ENCODE results near the gene TP53I11. TPM values are rescaled to one million over a fixed set of nuclear protein-coding genes. Genes with fewer than 3 reads are reported as not detected.

Gene TP53I11
- polyA plus RNA-seq, 12 donors: 33.0 to 150 (median 42.2) TPM; not detected in 1

- DNase-seq: no peak
Measured at GRCh38 chr11:44916801-44917385, 33.8 kb downstream of the TP53I11 start.

- no peak for DNase-seq
Measured at GRCh38 chr11:44916331-44916730, 34.4 kb downstream of the TP53I11 start.

GRCh38 chr11:44915621-44916020 is 35.1 kb downstream of the TP53I11 start:
- DNase-seq: no peak

- no peak for DNase-seq
Measured at GRCh38 chr11:44915004-44915403, 35.7 kb downstream of the TP53I11 start.

- DNase-seq: no peak
Measured at GRCh38 chr11:44914105-44914504, 36.6 kb downstream of the TP53I11 start.

- DNase-seq: no peak
Measured at GRCh38 chr11:44913502-44913901, 37.2 kb downstream of the TP53I11 start.

GRCh38 chr11:44912270-44912987 is 38.3 kb downstream of the TP53I11 start:
- no peak for DNase-seq

GRCh38 chr11:44911029-44911814 is 39.5 kb downstream of the TP53I11 start:
- DNase-seq: peak; percentile 91

GRCh38 chr11:44910591-44910990 is 40.1 kb downstream of the TP53I11 start:
- DNase-seq: no peak

- no peak for DNase-seq
Measured at GRCh38 chr11:44909557-44909956, 41.1 kb downstream of the TP53I11 start.

GRCh38 chr11:44906649-44907048 is 44.0 kb downstream of the TP53I11 start:
- no peak for DNase-seq

- no peak for DNase-seq
Measured at GRCh38 chr11:44905131-44905866, 45.4 kb downstream of the TP53I11 start.

- DNase-seq: no peak
Measured at GRCh38 chr11:44904261-44905020, 46.2 kb downstream of the TP53I11 start.

- no peak for DNase-seq
Measured at GRCh38 chr11:44903518-44903917, 47.2 kb downstream of the TP53I11 start.

- DNase-seq: no peak
Measured at GRCh38 chr11:44903035-44903434, 47.6 kb downstream of the TP53I11 start.

- DNase-seq: no peak
Measured at GRCh38 chr11:44901786-44902185, 48.9 kb downstream of the TP53I11 start.

- no peak for DNase-seq
Measured at GRCh38 chr11:44901120-44901633, 49.5 kb downstream of the TP53I11 start.

GRCh38 chr11:44899959-44900358 is 50.7 kb downstream of the TP53I11 start:
- DNase-seq: no peak

- peak; percentile 59 for DNase-seq
Measured at GRCh38 chr11:44893846-44894617, 56.7 kb downstream of the TP53I11 start.

GRCh38 chr11:44893308-44893822 is 57.3 kb downstream of the TP53I11 start:
- peak; percentile 44 for DNase-seq

All from muscle of arm (tissue), 12 donors.